ENCODE measurements around the gene TYRO3.

DNA sequence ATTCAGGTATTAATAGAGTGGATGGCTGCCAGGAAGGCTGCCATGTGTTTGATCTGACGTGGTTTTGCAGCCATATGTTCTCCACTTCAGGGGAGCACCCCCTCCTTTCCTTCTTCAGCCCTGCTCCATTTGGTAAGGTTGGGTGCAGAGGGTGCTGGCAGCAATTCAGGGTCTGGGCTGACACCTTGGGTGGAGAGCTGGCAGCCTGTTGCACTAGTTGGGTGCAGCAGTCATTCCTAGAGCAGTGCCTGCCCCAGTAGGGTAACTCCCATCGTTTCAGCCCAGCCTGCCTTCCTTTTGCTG lies 1.5 kb downstream of the TYRO3 start:
- TF ChIP-seq, protein P1, sequence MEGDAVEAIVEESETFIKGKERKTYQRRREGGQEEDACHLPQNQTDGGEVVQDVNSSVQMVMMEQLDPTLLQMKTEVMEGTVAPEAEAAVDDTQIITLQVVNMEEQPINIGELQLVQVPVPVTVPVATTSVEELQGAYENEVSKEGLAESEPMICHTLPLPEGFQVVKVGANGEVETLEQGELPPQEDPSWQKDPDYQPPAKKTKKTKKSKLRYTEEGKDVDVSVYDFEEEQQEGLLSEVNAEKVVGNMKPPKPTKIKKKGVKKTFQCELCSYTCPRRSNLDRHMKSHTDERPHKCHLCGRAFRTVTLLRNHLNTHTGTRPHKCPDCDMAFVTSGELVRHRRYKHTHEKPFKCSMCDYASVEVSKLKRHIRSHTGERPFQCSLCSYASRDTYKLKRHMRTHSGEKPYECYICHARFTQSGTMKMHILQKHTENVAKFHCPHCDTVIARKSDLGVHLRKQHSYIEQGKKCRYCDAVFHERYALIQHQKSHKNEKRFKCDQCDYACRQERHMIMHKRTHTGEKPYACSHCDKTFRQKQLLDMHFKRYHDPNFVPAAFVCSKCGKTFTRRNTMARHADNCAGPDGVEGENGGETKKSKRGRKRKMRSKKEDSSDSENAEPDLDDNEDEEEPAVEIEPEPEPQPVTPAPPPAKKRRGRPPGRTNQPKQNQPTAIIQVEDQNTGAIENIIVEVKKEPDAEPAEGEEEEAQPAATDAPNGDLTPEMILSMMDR (IDR thresholded peaks at IDR 0.05): no peak
- TF ChIP-seq POLR2A (IDR thresholded peaks at IDR 0.05): no peak
